Stimulated activated naive CD8-positive, alpha-beta T cell treated with anti-CD3 and anti-CD28 coated beads, Interleukin-15, amount 100 ng/mL, for 72 hours (primary cell): ENCODE data around the gene RND2.
"Not testable (repeated sequence)": the region's sequence is repeated elsewhere in the genome, so short reads cannot be mapped to it uniquely, and the experiment has no call there.

Experiments used
- ATAC-seq: fragments of 150-1000 bp; cut with Tn5 transposase; 2 replicates; pipeline ENCODE4 v1.10.0; 2021; ENCODE audit warnings: mild to moderate bottlenecking, moderate library complexity
- DNase-seq, 2 donors: peaks; one replicate each; pipeline ENCODE4 v3.0.0; 2021 to 2022
- H3K27ac Mint-ChIP-seq, 2 donors: one replicate each; pipeline ENCODE4 v1.8.0; 2022; ENCODE audit warnings: mild to moderate bottlenecking in 2 of 2, mixed read lengths in 2 of 2, moderate library complexity in 2 of 2
- H3K27me3 Mint-ChIP-seq: one replicate; pipeline ENCODE4 v1.8.0; 2022; ENCODE audit warnings: mixed read lengths
- H3K4me1 Mint-ChIP-seq: one replicate; pipeline ENCODE4 v1.8.0; 2022; ENCODE audit warnings: mild to moderate bottlenecking, mixed read lengths
- H3K4me3 Mint-ChIP-seq, 2 donors: one replicate each; pipeline ENCODE4 v1.8.0; 2022; ENCODE audit warnings: mild to moderate bottlenecking in 2 of 2, mixed read lengths in 2 of 2, moderate library complexity in 1 of 2
- H3K9me3 Mint-ChIP-seq, 2 donors: one replicate each; pipeline ENCODE4 v1.8.0; 2022; ENCODE audit warnings: mixed read lengths in 2 of 2

The RND2 gene

GRCh38 chr17:42997984-42998938 lies 26.8 kb upstream of the RND2 start, which contains the start of gene RPL27:
TSS of gene RPL27 (plus strand) at chr17:42998419. CDS start at chr17:42998751, 332 bp downstream.
- no peaks in the 10 kb centered on the region for H3K9me3 Mint-ChIP-seq
- peak; percentile 95 to 98 for DNase-seq
- peak within 1 kb of the TSS; percentile 99 for H3K27ac Mint-ChIP-seq

GRCh38 chr17:42999003-42999525 lies 26.0 kb upstream of the RND2 start:
- Mint-ChIP-seq H3K27ac (peak overlapping the region; percentile 99), H3K4me3 (peak overlapping the region; percentile 89), H3K4me1 (peaks cover 42% of the 10 kb centered on the region), H3K27me3 (no peaks in the 10 kb centered on the region), H3K9me3 (no peaks in the 10 kb centered on the region)
- no peak for ATAC-seq
- no peak for DNase-seq

More at GRCh38 chr17:42997984-42998938, 26.8 kb upstream of the RND2 start, which contains the start of gene RPL27:
- peak; percentile 98 for ATAC-seq
- H3K4me1 Mint-ChIP-seq: peaks cover 42% of the 10 kb centered on the region
- no peaks in the 10 kb centered on the region for H3K27me3 Mint-ChIP-seq
- peak within 1 kb of the TSS; percentile 89 for H3K4me3 Mint-ChIP-seq

- H3K27ac Mint-ChIP-seq, H3K9me3 Mint-ChIP-seq, ATAC-seq, H3K27me3 Mint-ChIP-seq, DNase-seq: not testable (repeated sequence)
- Mint-ChIP-seq H3K4me1 (peaks cover 42% of the 10 kb centered on the region), H3K4me3 (peak overlapping the region in 1 of 2 donors; percentile 13)
Measured at GRCh38 chr17:43000894-43001293, 24.1 kb upstream of the RND2 start.

- no peaks in the 10 kb centered on the region for H3K27me3 Mint-ChIP-seq
- ATAC-seq (no peak), DNase-seq (no peak)
- peak overlapping the region in 1 of 2 donors; percentile 89 for H3K27ac Mint-ChIP-seq
- H3K4me3 Mint-ChIP-seq: no peak overlapping the region
- no peaks in the 10 kb centered on the region for H3K9me3 Mint-ChIP-seq
- peaks cover 48% of the 10 kb centered on the region for H3K4me1 Mint-ChIP-seq
Measured at GRCh38 chr17:43003542-43004172, 21.4 kb upstream of the RND2 start.

- H3K4me3 Mint-ChIP-seq: peak within 1 kb of the TSS; percentile 98 to 100
- peak; percentile 77 to 87 for DNase-seq
Measured at GRCh38 chr17:43006639-43007551, 18.1 kb upstream of the RND2 start, which contains the start of gene IFI35. TSS of gene IFI35 (plus strand) at chr17:43006784. CDS start at chr17:43006948, 164 bp downstream.

GRCh38 chr17:43010667-43011308 lies 14.2 kb upstream of the RND2 start:
- no peaks in the 10 kb centered on the region for H3K27me3 Mint-ChIP-seq
- peaks cover 31% of the 10 kb centered on the region for H3K4me1 Mint-ChIP-seq
- DNase-seq: no peak
- H3K4me3 Mint-ChIP-seq: no peak overlapping the region
- no peak for ATAC-seq
- no peaks in the 10 kb centered on the region for H3K9me3 Mint-ChIP-seq
- no peak overlapping the region for H3K27ac Mint-ChIP-seq

More at GRCh38 chr17:43006639-43007551, 18.1 kb upstream of the RND2 start, which contains the start of gene IFI35:
- no peaks in the 10 kb centered on the region for H3K9me3 Mint-ChIP-seq
- no peaks in the 10 kb centered on the region for H3K27me3 Mint-ChIP-seq
- H3K4me1 Mint-ChIP-seq: peaks cover 35% of the 10 kb centered on the region
- peak within 1 kb of the TSS; percentile 100 for H3K27ac Mint-ChIP-seq
- peak; percentile 97 for ATAC-seq

- no peak overlapping the region for H3K27ac Mint-ChIP-seq
- ATAC-seq (no peak), DNase-seq (no peak)
- no peaks in the 10 kb centered on the region for H3K9me3 Mint-ChIP-seq
- no peaks in the 10 kb centered on the region for H3K27me3 Mint-ChIP-seq
- H3K4me1 Mint-ChIP-seq: peaks cover 23% of the 10 kb centered on the region
- H3K4me3 Mint-ChIP-seq: no peak overlapping the region
Measured at GRCh38 chr17:43011728-43012472, 13.1 kb upstream of the RND2 start.

- no peaks in the 10 kb centered on the region for H3K9me3 Mint-ChIP-seq
- no peaks in the 10 kb centered on the region for H3K27me3 Mint-ChIP-seq
- peaks cover 22% of the 10 kb centered on the region for H3K4me1 Mint-ChIP-seq
- DNase-seq (no peak), ATAC-seq (no peak)
- H3K4me3 Mint-ChIP-seq: no peak overlapping the region
- peak overlapping the region in 1 of 2 donors; percentile 50 for H3K27ac Mint-ChIP-seq
Measured at GRCh38 chr17:43013296-43013695, 11.7 kb upstream of the RND2 start.

- H3K4me3 Mint-ChIP-seq: no peak overlapping the region
- DNase-seq (no peak), ATAC-seq (no peak)
- H3K4me1 Mint-ChIP-seq: peaks cover 23% of the 10 kb centered on the region
- no peaks in the 10 kb centered on the region for H3K27me3 Mint-ChIP-seq
- peak overlapping the region in 1 of 2 donors; percentile 13 for H3K27ac Mint-ChIP-seq
- H3K9me3 Mint-ChIP-seq: no peaks in the 10 kb centered on the region
Measured at GRCh38 chr17:43014020-43014648, 10.9 kb upstream of the RND2 start.

GRCh38 chr17:43014649-43015542 lies 10.1 kb upstream of the RND2 start:
- H3K4me1 Mint-ChIP-seq: peaks cover 31% of the 10 kb centered on the region
- no peaks in the 10 kb centered on the region for H3K9me3 Mint-ChIP-seq
- H3K27ac Mint-ChIP-seq: peak overlapping the region; percentile 13 to 46
- H3K4me3 Mint-ChIP-seq: no peak overlapping the region
- H3K27me3 Mint-ChIP-seq: no peaks in the 10 kb centered on the region
- ATAC-seq (no peak), DNase-seq (no peak)

- ATAC-seq (peak; percentile 13), DNase-seq (no peak)
- no peaks in the 10 kb centered on the region for H3K9me3 Mint-ChIP-seq
- H3K4me3 Mint-ChIP-seq: no peak overlapping the region
- H3K27me3 Mint-ChIP-seq: no peaks in the 10 kb centered on the region
- H3K27ac Mint-ChIP-seq: no peak overlapping the region
- H3K4me1 Mint-ChIP-seq: peaks cover 31% of the 10 kb centered on the region
Measured at GRCh38 chr17:43015579-43015978, 9.5 kb upstream of the RND2 start.

GRCh38 chr17:43016216-43016615 lies 8.8 kb upstream of the RND2 start:
- no peak overlapping the region for H3K27ac Mint-ChIP-seq
- DNase-seq (no peak), ATAC-seq (no peak)
- no peaks in the 10 kb centered on the region for H3K9me3 Mint-ChIP-seq
- no peak overlapping the region for H3K4me3 Mint-ChIP-seq
- no peaks in the 10 kb centered on the region for H3K27me3 Mint-ChIP-seq
- H3K4me1 Mint-ChIP-seq: peaks cover 33% of the 10 kb centered on the region
